ENCODE data around the gene AK5.

GRCh38 chr1:77536813-77537212, 255.0 kb downstream of the AK5 start:
- no peak for TF ChIP-seq CTCF (IDR thresholded peaks at IDR 0.05)
- no peak for TF ChIP-seq POLR2A (IDR thresholded peaks at IDR 0.05)
- no peak for TF ChIP-seq POLR2AphosphoS5 (IDR thresholded peaks at IDR 0.05)

Measured in prostate gland (tissue), 2 donors.